GM21528 (cell line): ENCODE results near the gene POPDC2.
"Not testable (repeated sequence)": the region's sequence is repeated elsewhere in the genome, so short reads cannot be mapped to it uniquely, and the experiment has no call there.

Source experiments
- ATAC-seq: cut with Tn5 transposase; IDR thresholded peaks from one replicate; pipeline ENCODE4 v1.9.1; 2021; ENCODE audit warnings: mild to moderate bottlenecking, moderate library complexity; ENCODE audit not compliant: unreplicated experiment, low FRiP score

POPDC2 gene, protein sequence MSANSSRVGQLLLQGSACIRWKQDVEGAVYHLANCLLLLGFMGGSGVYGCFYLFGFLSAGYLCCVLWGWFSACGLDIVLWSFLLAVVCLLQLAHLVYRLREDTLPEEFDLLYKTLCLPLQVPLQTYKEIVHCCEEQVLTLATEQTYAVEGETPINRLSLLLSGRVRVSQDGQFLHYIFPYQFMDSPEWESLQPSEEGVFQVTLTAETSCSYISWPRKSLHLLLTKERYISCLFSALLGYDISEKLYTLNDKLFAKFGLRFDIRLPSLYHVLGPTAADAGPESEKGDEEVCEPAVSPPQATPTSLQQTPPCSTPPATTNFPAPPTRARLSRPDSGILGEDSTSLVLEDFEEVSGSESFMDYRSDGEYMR

GRCh38 chr3:119660474-119661440, at the start of gene POPDC2:
TSS of gene POPDC2 (minus strand) at chr3:119660589. CDS start at chr3:119660423, 166 bp downstream.
- no peak for ATAC-seq

GRCh38 chr3:119703820-119704531, 43.6 kb upstream of the POPDC2 start:
- ATAC-seq, result no peak

- ATAC-seq, result peak; percentile 93
Observed at GRCh38 chr3:119702530-119703527, 42.4 kb upstream of the POPDC2 start, which contains the start of gene CFAP91. TSS of gene CFAP91 (plus strand) at chr3:119703022. CDS start at chr3:119703099, 77 bp downstream.

GRCh38 chr3:119700920-119701734, 40.7 kb upstream of the POPDC2 start:
- no peak for ATAC-seq

DNA sequence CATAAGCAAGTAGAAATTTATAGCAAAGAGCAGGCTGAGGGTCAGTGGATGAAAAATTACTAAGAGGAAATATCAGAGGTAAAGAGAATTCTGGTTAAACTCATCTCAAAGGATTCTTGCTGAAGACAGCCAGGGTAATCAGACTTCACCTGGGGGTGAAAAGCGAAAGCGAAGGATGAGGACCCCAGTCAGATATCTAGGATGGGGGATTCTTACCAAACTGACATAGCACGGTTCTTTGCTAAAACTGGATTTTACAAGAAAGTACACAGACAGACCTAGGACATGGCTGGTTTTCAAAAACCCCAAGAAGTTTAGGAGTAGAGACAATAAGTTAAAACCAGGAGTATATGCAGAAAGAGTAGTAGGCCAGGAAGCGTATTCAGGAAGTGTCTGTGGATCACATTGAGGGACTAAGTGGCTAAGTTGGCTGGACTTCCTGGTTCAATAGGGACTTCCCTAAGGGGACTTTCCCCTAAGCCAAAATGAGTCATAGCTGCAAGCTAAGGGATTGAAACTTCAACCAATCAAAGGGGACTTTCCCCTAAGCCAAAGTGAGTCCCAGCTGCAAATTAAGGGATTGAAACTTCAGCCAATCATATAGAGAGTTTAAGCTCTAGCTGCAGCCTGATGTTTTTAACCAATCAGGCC, 40.0 kb upstream of the POPDC2 start:
- ATAC-seq, result no peak

DNA sequence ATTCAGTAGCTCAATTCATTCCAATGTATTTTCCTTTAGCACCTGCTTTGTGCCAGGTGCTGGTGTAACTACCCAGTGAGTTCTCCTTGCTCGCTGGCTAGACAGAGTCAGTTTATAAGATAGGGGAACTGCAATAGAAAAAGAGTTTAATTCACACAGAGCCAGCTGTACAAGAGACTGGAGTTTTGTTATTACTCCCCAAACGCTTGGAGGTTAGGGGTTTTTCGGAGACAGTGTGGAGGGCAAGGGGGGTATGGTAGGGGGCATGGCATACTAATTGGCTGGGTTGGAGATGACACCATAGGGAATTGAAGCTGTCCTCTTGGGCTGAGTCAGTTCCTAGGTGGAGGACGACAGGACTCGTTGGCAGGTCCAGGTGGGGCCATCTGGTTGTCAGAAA, 37.0 kb upstream of the POPDC2 start:
- ATAC-seq, result peak; percentile 62

DNA sequence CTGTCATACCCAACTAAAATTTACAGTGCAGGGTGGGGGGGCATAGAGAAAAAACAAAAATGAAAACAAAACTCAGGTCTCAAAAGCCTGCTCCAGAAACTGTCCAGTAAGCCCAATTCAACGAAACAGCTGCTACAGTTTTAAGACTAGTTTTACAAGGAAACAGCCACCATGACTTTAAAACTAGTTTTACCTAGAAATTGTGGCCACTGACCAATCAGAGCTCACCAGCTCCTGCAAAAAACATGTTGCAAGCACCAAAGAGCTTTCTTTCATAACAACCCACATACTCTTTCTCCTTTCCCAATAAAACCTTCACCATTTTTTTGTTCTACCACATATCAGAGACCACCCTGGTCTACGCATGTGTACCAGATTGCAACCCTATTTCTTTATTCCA, 35.1 kb upstream of the POPDC2 start:
- ATAC-seq, result no peak

- ATAC-seq, result no peak
Observed at GRCh38 chr3:119690043-119690656, 29.8 kb upstream of the POPDC2 start.

DNA sequence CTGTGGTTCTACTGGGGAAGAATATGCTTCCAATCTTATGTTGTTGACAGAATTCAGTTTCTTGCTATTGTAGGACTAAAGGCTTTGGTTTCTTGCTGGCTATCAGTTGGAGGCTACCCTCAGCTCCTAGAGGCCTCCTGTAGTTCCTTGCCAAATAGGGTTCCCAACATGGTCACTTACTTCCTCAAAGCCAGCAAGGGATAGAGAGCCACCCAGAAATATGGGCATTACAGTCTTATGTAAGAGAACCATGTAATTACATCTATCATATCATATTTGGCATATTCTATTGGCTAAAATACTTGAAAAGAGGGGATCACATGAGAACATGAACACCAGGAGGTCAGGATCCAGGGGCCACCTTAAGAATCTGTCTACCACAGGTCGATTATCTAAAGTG, 23.0 kb upstream of the POPDC2 start:
- no peak for ATAC-seq

DNA sequence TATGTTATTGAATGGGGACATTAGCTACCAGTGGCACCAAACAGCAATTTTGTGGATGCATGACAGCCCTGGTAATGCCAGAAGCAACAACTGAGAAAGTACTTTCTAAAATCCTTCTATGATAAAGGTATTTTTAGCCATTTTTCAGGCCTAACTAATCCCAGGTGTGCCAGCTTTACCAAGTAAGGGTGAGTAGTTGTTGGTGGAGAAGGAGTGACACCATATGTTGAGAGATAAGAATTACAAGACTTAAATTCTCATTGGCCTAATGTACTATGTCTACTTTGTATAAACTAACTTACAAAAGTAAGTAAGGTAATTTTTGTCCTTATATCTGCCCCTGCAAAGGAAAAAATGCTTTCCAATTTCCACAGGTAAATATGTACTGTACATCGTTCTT, 20.9 kb upstream of the POPDC2 start:
- no peak for ATAC-seq

- ATAC-seq, result no peak
Observed at GRCh38 chr3:119679874-119680273, 19.5 kb upstream of the POPDC2 start.

- not testable (repeated sequence) for ATAC-seq
Observed at GRCh38 chr3:119678209-119678608, 17.8 kb upstream of the POPDC2 start.

DNA sequence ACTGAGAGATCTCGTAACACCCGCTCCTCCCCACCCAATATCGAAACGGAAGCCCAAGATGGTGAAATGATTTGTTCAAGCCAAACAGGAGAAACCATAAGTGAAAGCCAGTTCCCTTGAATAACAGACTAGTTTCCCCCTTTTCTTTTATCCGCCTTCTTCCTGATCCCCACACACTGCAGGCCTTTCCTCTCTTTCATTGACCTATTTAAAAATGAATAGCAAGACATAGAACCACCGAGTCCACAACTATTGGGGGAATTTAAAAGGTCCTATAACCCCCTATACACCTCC, 17.2 kb upstream of the POPDC2 start:
- no peak for ATAC-seq

DNA sequence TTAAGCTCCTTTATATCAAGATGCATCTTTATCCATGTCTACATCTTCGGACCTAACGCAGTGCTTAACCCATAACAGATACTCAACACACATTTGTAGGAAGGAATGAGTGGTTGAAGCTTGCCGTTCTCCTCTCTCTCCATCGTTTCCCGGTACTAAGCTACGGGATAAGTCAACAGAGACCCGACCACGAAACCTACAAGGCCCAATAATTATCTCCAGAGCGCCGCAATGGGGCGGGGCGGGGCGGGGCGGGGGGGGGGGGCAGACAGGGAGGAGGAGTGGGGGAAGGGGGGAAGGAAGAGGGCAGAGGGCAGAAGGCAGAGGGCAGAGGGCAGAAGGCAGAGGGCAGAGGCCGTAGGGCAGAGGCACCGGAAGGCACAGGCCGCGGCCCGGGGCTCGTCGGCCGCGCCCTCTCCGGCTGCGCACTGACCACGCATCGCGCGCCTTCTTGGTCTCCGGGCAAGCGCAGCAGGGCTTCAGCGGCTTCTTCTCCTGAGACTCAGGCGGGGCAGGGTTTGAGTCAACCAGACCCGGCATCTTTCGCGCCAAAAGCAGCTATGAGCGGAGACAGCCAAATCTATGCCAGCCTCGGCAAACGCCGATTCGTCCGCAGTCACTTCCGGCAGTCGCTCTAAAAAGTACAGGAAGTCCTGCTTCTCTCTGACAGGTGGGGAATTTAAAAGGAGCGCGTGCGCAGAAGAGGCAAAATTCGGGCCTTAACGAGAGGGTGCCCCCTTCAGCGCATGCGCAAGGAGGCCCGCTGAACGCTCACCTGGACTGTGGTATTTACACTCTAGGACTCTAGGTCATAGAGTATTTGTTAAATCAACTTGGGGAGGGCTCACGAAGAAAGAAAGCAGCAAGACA, 16.6 kb upstream of the POPDC2 start, which contains the start of gene COX17:
TSS of gene COX17 (minus strand) at position 636 of the 870 bp plus-strand sequence. CDS start at position 540, 96 bp downstream.
- peak; percentile 91 for ATAC-seq

- ATAC-seq, result no peak
Observed at GRCh38 chr3:119676020-119676419, 15.6 kb upstream of the POPDC2 start.

DNA sequence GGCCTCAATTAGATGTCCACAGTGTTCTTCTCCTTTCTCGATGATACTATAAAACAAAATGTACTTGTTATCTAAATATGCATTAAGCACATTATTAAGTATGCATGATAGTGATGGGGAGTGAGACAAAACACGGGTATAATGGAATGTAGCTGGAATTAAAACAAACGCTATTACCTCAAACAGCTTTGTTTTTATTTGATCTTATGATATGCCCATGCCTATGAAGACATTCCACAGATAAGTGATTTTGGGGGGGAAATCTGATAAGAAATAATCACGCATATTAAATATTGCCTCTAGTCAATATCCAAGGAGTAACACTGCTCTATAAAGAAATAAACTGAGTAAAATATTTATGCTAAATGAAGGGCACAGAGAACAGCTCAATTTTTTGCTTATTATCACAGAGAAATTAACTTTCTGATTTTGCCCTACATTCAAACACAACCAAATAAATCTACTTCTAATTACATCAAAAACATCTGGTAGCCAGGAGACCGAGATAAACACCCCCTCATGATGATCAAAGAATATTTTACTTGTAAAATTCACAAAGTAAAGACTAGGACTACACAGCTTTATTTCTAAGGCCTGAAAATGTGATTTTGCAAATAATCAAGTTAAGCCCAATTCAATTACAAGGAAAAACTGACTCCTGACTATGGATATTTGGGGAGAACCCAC, 14.9 kb upstream of the POPDC2 start:
- no peak for ATAC-seq
